ENCODE data around the gene ACTR6. TPM values are rescaled to one million over a fixed set of nuclear protein-coding genes. Genes with fewer than 3 reads are reported as not detected.

ACTR6 gene
- total and polyA plus RNA-seq, 9 of the 15 experiments (the other 6 are each of a cell fraction or from before 2014, with no cell fraction given) = 26.1 to 109 (median 70.9) TPM

- TF ChIP-seq MBD1 (CRISPR knock-in tag; IDR thresholded peaks at IDR 0.05) (no peak), ZNF589 (CRISPR knock-in tag; IDR thresholded peaks at IDR 0.05; ENCODE audit: low read depth) (0 out of 2 replicates have a peak, but pooled peaks have one; percentile 75), ZFX (CRISPR knock-in tag; IDR thresholded peaks at IDR 0.05) (peak; percentile 92), ARID3A (IDR thresholded peaks at IDR 0.05; ENCODE audit: borderline replicate concordance, low read depth, low read length) (no peak), ZNF282 (CRISPR knock-in tag; IDR thresholded peaks at IDR 0.05) (no peak), POLR2A (conservative IDR thresholded peaks at IDR 0.05) (peak; percentile 90), HINFP (tag; conservative IDR thresholded peaks at IDR 0.05; ENCODE audit: low read depth) (no peak), PRPF4 (IDR thresholded peaks at IDR 0.05; ENCODE audit: insufficient read depth, low read depth, low read length, poor library complexity, severe bottlenecking) (no peak), ZNF740 (CRISPR knock-in tag; IDR thresholded peaks at IDR 0.05) (no peak), ZNF740 (tag; IDR thresholded peaks at IDR 0.05) (no peak), TEAD4 (IDR thresholded peaks at IDR 0.05; ENCODE audit: low read length) (no peak), TEAD4 (CRISPR knock-in tag; IDR thresholded peaks at IDR 0.05; ENCODE audit: borderline replicate concordance) (no peak), ZNF561 (CRISPR knock-in tag; conservative IDR thresholded peaks at IDR 0.05) (no peak), RFX7 (CRISPR knock-in tag; IDR thresholded peaks at IDR 0.05) (no peak), DACH1 (IDR thresholded peaks at IDR 0.05; ENCODE audit: partially characterized antibody) (no peak), ZNF511 (CRISPR knock-in tag; IDR thresholded peaks at IDR 0.05) (0 out of 2 replicates have a peak, but pooled peaks have one; percentile 48), GABPA (tag; conservative IDR thresholded peaks at IDR 0.05; ENCODE audit: low read depth) (peak; percentile 94), TBL1XR1 (IDR thresholded peaks at IDR 0.05; ENCODE audit: low read length in 2 of 2) (no peak), NR1H2 (CRISPR knock-in tag; IDR thresholded peaks at IDR 0.05) (no peak), RNF2 (IDR thresholded peaks at IDR 0.05) (peak; percentile 53), JUND (IDR thresholded peaks at IDR 0.05; ENCODE audit: borderline replicate concordance, low read depth, low read length) (peak; percentile 95), JUND (tag; IDR thresholded peaks at IDR 0.05; ENCODE audit: borderline replicate concordance, low read depth, low read length) (peak; percentile 83; the same call in 2 of the 3 replicates)
Measured at GRCh38 chr12:100266835-100267602, 66.4 kb downstream of the ACTR6 start, which contains the start of the genes DEPDC4 and SCYL2 (continued).

Measured in K562 (cell line).